Gastroesophageal sphincter (tissue), 3 donors: ENCODE results near the gene FAM83G.

Source experiments
- EP300 ChIP-seq: sonication (generic); formaldehyde crosslinking; IDR thresholded peaks from one replicate; pipeline ENCODE4 v1.6.1; 2017; ENCODE audit warnings: antibody characterized with exemption, mild to moderate bottlenecking
- POLR2A ChIP-seq, 2 donors: fragments of 450-650 bp; IDR thresholded peaks; one replicate each; pipeline ENCODE4 v1.6.1; 2017; ENCODE audit warnings: antibody characterized with exemption in 2 of 2, mild to moderate bottlenecking in 2 of 2, moderate library complexity in 1 of 2
- TF ChIP-seq, protein P1 (sequence below), 4 experiments: fragments of 200-600 bp in 2 of 4; fragments of 450-650 bp in 2 of 4; sonication (generic) in 1 of 4; IDR thresholded peaks; one replicate each; pipeline ENCODE4 v1.5.1; 2017 to 2019; ENCODE audit warnings: antibody characterized with exemption in 4 of 4, mild to moderate bottlenecking in 2 of 4, moderate library complexity in 2 of 4

DNA sequence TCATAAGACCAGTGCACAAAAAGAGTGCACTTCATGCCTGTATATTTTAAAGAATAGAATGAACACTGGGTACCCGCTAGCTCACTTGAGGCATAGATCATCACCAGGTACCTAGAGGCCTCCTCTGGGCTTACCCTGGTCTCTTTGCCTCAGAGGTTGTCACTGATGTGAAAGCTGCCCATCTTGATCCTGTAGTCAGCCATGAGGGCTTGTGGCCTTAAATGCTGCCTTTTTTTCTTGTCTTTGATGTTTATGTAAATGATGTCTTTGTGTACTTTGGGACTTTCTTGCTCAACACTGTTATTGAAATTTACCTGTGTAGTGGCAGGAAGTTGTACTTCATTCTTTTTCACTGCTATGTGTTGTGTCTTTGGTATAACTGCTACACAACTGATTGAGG is 79.4 kb downstream of the FAM83G start:
- TF ChIP-seq POLR2A (IDR thresholded peaks at IDR 0.05): no peak
- TF ChIP-seq, protein P1, sequence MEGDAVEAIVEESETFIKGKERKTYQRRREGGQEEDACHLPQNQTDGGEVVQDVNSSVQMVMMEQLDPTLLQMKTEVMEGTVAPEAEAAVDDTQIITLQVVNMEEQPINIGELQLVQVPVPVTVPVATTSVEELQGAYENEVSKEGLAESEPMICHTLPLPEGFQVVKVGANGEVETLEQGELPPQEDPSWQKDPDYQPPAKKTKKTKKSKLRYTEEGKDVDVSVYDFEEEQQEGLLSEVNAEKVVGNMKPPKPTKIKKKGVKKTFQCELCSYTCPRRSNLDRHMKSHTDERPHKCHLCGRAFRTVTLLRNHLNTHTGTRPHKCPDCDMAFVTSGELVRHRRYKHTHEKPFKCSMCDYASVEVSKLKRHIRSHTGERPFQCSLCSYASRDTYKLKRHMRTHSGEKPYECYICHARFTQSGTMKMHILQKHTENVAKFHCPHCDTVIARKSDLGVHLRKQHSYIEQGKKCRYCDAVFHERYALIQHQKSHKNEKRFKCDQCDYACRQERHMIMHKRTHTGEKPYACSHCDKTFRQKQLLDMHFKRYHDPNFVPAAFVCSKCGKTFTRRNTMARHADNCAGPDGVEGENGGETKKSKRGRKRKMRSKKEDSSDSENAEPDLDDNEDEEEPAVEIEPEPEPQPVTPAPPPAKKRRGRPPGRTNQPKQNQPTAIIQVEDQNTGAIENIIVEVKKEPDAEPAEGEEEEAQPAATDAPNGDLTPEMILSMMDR (IDR thresholded peaks at IDR 0.05): no peak
- no peak for TF ChIP-seq EP300
